HepG2 (cell line): ENCODE data around the gene SPRR5. TPM values are rescaled to one million over a fixed set of nuclear protein-coding genes. Genes with fewer than 3 reads are reported as not detected.

Experiments used
- ATAC-seq: fragments of 200-7000 bp; cut with Tn5 transposase; 3 replicates; pipeline ENCODE4 v1.9.1; 2020; ENCODE audit warnings: mild to moderate bottlenecking, moderate library complexity
- BruUV-seq: library from RNA; stranded (reverse); fragments of 400-500 nt; replicated peaks from 2 replicates; lab custom pipeline; 2021; lab: Mats Ljungman, UMichigan
- CTCF ChIA-PET: fragments of 300-600 bp; formaldehyde crosslinking; extraction: SDS; loops from one replicate; lab custom pipeline; 2021; ENCODE audit warnings: low total read pairs, inconsistent platforms, low intra/inter-chr PET ratio; lab: Yijun Ruan, JAX
- POLR2A ChIA-PET: fragments of 350-600 bp; sonication (Branson Sonifier 250); formaldehyde crosslinking; loops from one replicate; lab custom pipeline; 2020; ENCODE audit warnings: antibody characterized with exemption, inconsistent platforms; lab: Yijun Ruan, JAX
- DNase-seq: peaks from one replicate; pipeline ENCODE4 v3.0.0-alpha.2; 2015; ENCODE audit warnings: low spot score
- FAIRE-seq: peaks from 3 replicates; lab custom pipeline; 2011; peaks lifted over from hg19 to GRCh38; lab: Jason Lieb, UNC
- H2AFZ ChIP-seq: one replicate; pipeline ENCODE4 v1.6.1; 2011; ENCODE audit warnings: low read length, inconsistent platforms
- H3K27ac ChIP-seq: fragments of 300-600 bp; 3 replicates; pipeline ENCODE4 v1.8.0; 2011; ENCODE audit warnings: mixed run types, mild to moderate bottlenecking, mixed read lengths, low read length, inconsistent platforms; ENCODE audit not compliant: insufficient read depth; ENCODE audit errors: extremely low read length
- H3K27me3 ChIP-seq, 2 experiments: fragments of 200-600 bp in 1 of 2; 2 replicates in 1 of 2; 3 replicates in 1 of 2; pipeline versions ENCODE4 v1.6.0 to v1.8.0; 2011; ENCODE audit warnings: low read length in 2 of 2, mild to moderate bottlenecking in 2 of 2, moderate library complexity in 2 of 2, inconsistent platforms in 1 of 2; ENCODE audit not compliant: insufficient read depth in 2 of 2, control insufficient read depth in 1 of 2
- H3K36me3 ChIP-seq, 2 experiments: fragments of 200-600 bp in 1 of 2; replicated peaks in 1 of 2; 2 replicates in 1 of 2; 3 replicates in 1 of 2; pipeline versions ENCODE4 v1.5.1 to v1.8.0; 2011; ENCODE audit warnings: low read length in 2 of 2, inconsistent platforms in 1 of 2; ENCODE audit not compliant: insufficient read depth in 2 of 2, control insufficient read depth in 1 of 2
- H3K4me1 ChIP-seq: 2 replicates; pipeline ENCODE4 v1.5.1; 2012; ENCODE audit warnings: low read length, inconsistent platforms; ENCODE audit not compliant: insufficient read depth
- H3K4me2 ChIP-seq: 2 replicates; pipeline ENCODE4 v1.6.0; 2011; ENCODE audit warnings: low read depth, low read length, inconsistent platforms
- H3K4me3 ChIP-seq, 3 experiments: fragments of 200-600 bp in 1 of 3; sonication (generic), shearing (Covaris generic) in 1 of 3; replicated peaks in 1 of 3; 2 replicates each; pipeline ENCODE4 v1.5.1; 2011 to 2016; ENCODE audit warnings: low read length in 3 of 3, inconsistent platforms in 2 of 3, low read depth in 2 of 3, mild to moderate bottlenecking in 2 of 3, control low read depth in 1 of 3, mixed read lengths in 1 of 3; ENCODE audit not compliant: insufficient read depth in 1 of 3
- H3K79me2 ChIP-seq: one replicate; pipeline ENCODE4 v1.6.1; 2011; ENCODE audit warnings: low read length, inconsistent platforms; ENCODE audit not compliant: insufficient read depth
- H3K9ac ChIP-seq: 2 replicates; pipeline ENCODE4 v1.6.0; 2011; ENCODE audit warnings: mild to moderate bottlenecking, low read depth, low read length, inconsistent platforms; ENCODE audit not compliant: insufficient read depth
- H3K9me3 ChIP-seq: 2 replicates; pipeline ENCODE4 v1.5.1; 2012; ENCODE audit warnings: mild to moderate bottlenecking, low read length
- H4K20me1 ChIP-seq: 2 replicates; pipeline ENCODE4 v1.6.0; 2011; ENCODE audit warnings: inconsistent platforms, mild to moderate bottlenecking, low read length, moderate library complexity; ENCODE audit not compliant: insufficient read depth
- CTCF ChIP-seq: sonication (generic); formaldehyde crosslinking; IDR thresholded peaks from 2 replicates; pipeline ENCODE4 v1.5.0; 2020; ENCODE audit warnings: mild to moderate bottlenecking, missing genetic modification reagents, moderate library complexity
- NCOA1 ChIP-seq: sonication (generic); formaldehyde crosslinking; IDR thresholded peaks from 2 replicates; pipeline ENCODE4 v1.9.0; 2021; ENCODE audit warnings: missing genetic modification reagents
- ZBTB40 ChIP-seq, 2 experiments: fragments of 450-650 bp in 1 of 2; sonication (generic) in 1 of 2; formaldehyde crosslinking in 1 of 2; IDR thresholded peaks; 2 replicates each; pipeline versions ENCODE4 v1.6.1 to v1.8.0; 2016 to 2022; ENCODE audit warnings: antibody characterized with exemption in 1 of 2, mild to moderate bottlenecking in 1 of 2, missing genetic modification reagents in 1 of 2
- ZNF234 ChIP-seq: sonication (generic); formaldehyde crosslinking; conservative IDR thresholded peaks from 2 replicates; pipeline ENCODE4 v1.5.1; 2020; ENCODE audit warnings: mild to moderate bottlenecking, missing genetic modification reagents
- ZNF343 ChIP-seq: sonication (generic); formaldehyde crosslinking; IDR thresholded peaks from 2 replicates; pipeline ENCODE4 v1.4.0; 2020; ENCODE audit warnings: mild to moderate bottlenecking, missing genetic modification reagents
- ZNF430 ChIP-seq: sonication (generic); formaldehyde crosslinking; IDR thresholded peaks from 2 replicates; pipeline ENCODE4 v1.9.0; 2021; ENCODE audit warnings: mild to moderate bottlenecking, missing genetic modification reagents
- WGBS: methylation state at CpG from one replicate; pipeline ENCODE4 v1.1.6; 2017; ENCODE audit warnings: low lambda C conversion rate; 5-methylcytosine and 5-hydroxymethylcytosine counted together
- in situ Hi-C: cut with HindIII; loops from 2 replicates; pipeline ENCODE4 v1.10.0; 2017; ENCODE audit warnings: low pct_unique_long_range_greater_than_20kb; ENCODE audit not compliant: extremely low pct_ligation_motif_present
- intact Hi-C: fragments of 100-400 bp; cut with micrococcal nuclease; formaldehyde crosslinking; loops from one replicate; pipeline ENCODE4 v1.10.0; 2022; ENCODE audit not compliant: unreplicated experiment
- polyA plus RNA-seq, 8 experiments: library from polyadenylated mRNA; depleted of rRNA in 3 of 8; stranded (reverse) in 7 of 8; unstranded in 1 of 8; fragments of >200 nt; fragmentation: Illumina TruSeq in 4 of 8; extraction: Trizol in 4 of 8; gene quantifications; 2 replicates each; pipeline versions ENCODE4 v1.2.1 to v1.2.3, GENCODE V29; 2011 to 2016; ENCODE audit warnings: low read depth in 4 of 8, missing spikeins in 1 of 8, mixed read lengths in 1 of 8; ENCODE audit not compliant: insufficient read depth in 1 of 8
- total RNA-seq, 5 experiments: library from RNA; depleted of rRNA; stranded (reverse); fragments of >200 nt; fragmentation: Illumina TruSeq; extraction: Trizol; gene quantifications; 2 replicates each; pipeline ENCODE4 v1.2.3, GENCODE V29; 2016; ENCODE audit warnings: low read depth in 1 of 5
- TF ChIP-seq, protein P1 (sequence below): sonication (generic); formaldehyde crosslinking; IDR thresholded peaks from 2 replicates; pipeline ENCODE4 v1.5.0; 2020; ENCODE audit warnings: missing genetic modification reagents

Gene SPRR5
- total and polyA plus RNA-seq, 2 of the 13 experiments (the other 11 are each of a cell fraction or from before 2014, with no cell fraction given), result not detected

DNA sequence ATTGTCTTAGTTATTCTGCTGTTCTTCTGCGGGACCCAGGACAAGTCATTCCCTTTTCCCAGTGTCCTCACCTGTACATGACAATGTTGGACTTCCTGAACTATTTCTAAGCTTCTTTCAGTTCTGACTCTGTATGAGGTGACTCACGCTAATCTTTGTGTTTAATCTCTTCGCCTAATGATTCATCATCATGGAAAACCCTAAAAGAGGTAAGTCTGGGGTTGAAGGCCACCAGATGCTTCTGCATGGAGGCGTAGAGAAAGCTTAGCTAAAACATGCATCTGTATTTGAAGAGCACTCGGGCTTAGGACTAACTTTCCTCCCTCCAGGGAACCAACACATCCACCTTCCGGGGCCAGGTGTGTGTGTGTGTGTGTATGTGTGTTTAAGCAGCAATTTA is 7.4 kb downstream of the SPRR5 start:
- no peaks in the 10 kb centered on the region for H3K4me1 ChIP-seq
- H3K27me3 ChIP-seq, result peaks cover 0 to 6% of the 10 kb centered on the region in 2 experiments; a peak in 1 of 5 replicates
- intact Hi-C loops, result loop anchor here (10.0 kb wide), 1 partner anchor 60 kb away; no protein-coding TSS in a partner anchor
- no peaks in the 10 kb centered on the region for H3K79me2 ChIP-seq
- no peaks in the 10 kb centered on the region for H3K36me3 ChIP-seq
- 7% methylated on average over 6 of the region's 6 CpGs for WGBS
- no peak overlapping the region for H2AFZ ChIP-seq
- no peaks in the 10 kb centered on the region for H4K20me1 ChIP-seq
- no peak overlapping the region for H3K4me2 ChIP-seq
- H3K4me3 ChIP-seq, result no peak overlapping the region
- DNase-seq (no peak), FAIRE-seq (no peak), ATAC-seq (no peak)
- in situ Hi-C loops, result no loop called here
- ChIA-PET CTCF (no interaction called here), POLR2A (no interaction called here)
- BruUV-seq, result no TSS peak
- H3K9me3 ChIP-seq, result no peaks in the 10 kb centered on the region
- H3K27ac ChIP-seq, result no peak overlapping the region
- H3K9ac ChIP-seq, result no peak overlapping the region
- TF ChIP-seq ZBTB40 (IDR thresholded peaks at IDR 0.05) (no peak), ZBTB40 (CRISPR knock-in tag; IDR thresholded peaks at IDR 0.05) (no peak), ZNF430 (CRISPR knock-in tag) (no peak), ZNF234 (no peak), ZNF343 (CRISPR knock-in tag) (no peak), CTCF (CRISPR knock-in tag) (no peak), NCOA1 (CRISPR knock-in tag) (no peak)
- TF ChIP-seq, protein P1, sequence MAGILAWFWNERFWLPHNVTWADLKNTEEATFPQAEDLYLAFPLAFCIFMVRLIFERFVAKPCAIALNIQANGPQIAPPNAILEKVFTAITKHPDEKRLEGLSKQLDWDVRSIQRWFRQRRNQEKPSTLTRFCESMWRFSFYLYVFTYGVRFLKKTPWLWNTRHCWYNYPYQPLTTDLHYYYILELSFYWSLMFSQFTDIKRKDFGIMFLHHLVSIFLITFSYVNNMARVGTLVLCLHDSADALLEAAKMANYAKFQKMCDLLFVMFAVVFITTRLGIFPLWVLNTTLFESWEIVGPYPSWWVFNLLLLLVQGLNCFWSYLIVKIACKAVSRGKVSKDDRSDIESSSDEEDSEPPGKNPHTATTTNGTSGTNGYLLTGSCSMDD, result no peak
